T-helper 2 cell treated with Interferon-gamma antibody and Interleukin-4, amounts not matched to agents 5 μg/mL and 100 μg/mL, for 36 hours (primary cell): ENCODE measurements around the gene TRIM45.
"Not testable (repeated sequence)": the region's sequence is repeated elsewhere in the genome, so short reads cannot be mapped to it uniquely, and the experiment has no call there.

Experiments
- DNase-seq: peaks from one replicate; pipeline ENCODE4 v3.0.0; 2021; ENCODE audit warnings: low spot score
- H3K27ac Mint-ChIP-seq: one replicate; pipeline ENCODE4 v1.8.0; 2021; ENCODE audit warnings: mild to moderate bottlenecking, mixed read lengths
- H3K27me3 Mint-ChIP-seq: one replicate; pipeline ENCODE4 v1.8.0; 2021; ENCODE audit warnings: low read depth, mixed read lengths
- H3K36me3 Mint-ChIP-seq: one replicate; pipeline ENCODE4 v1.8.0; 2021; ENCODE audit warnings: low read depth, mixed read lengths
- H3K4me1 Mint-ChIP-seq: one replicate; pipeline ENCODE4 v1.8.0; 2021; ENCODE audit warnings: low read depth, mixed read lengths
- H3K4me3 Mint-ChIP-seq: one replicate; pipeline ENCODE4 v1.8.0; 2022; ENCODE audit warnings: mild to moderate bottlenecking, moderate library complexity, mixed read lengths
- H3K9me3 Mint-ChIP-seq: one replicate; pipeline ENCODE4 v1.8.0; 2021; ENCODE audit warnings: mixed read lengths

The TRIM45 gene

DNA sequence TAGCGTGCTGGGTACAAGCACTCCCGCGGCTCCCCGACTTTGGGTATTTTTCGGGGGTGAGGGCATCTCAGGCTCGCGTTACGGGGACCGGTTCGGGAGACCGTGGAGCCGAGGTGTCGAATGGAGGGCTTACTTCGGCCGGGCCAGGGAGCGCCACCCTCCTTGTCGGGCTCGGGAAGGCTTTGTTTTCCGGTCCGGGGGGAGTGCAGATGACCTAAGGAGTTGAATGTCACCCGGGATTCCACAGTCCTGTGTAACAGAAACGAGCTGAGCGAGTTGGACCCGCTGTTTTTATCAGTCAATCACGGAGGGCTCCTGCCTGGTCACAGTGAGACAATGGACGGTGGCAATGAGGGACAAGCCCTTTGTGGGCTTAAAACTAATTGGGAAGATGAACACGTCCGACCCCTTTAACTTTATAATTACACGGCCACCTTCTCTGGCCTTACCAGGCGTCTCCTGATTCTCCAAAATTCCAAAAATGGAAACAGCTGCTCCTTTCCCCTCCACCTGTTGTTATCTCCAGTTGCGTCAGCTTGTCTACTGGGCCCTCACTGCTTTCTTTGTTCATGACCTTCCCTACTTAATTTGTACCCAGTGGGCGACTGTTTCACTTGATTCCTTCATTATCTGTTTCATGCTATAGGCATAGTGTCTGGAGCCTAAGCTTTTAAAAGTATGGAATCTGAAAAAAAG is 929 bp upstream of the TRIM45 start:
- Mint-ChIP-seq H3K4me1 (peaks cover 4% of the 10 kb centered on the region), H3K27ac (no peak overlapping the region), H3K9me3 (no peaks in the 10 kb centered on the region)

DNA sequence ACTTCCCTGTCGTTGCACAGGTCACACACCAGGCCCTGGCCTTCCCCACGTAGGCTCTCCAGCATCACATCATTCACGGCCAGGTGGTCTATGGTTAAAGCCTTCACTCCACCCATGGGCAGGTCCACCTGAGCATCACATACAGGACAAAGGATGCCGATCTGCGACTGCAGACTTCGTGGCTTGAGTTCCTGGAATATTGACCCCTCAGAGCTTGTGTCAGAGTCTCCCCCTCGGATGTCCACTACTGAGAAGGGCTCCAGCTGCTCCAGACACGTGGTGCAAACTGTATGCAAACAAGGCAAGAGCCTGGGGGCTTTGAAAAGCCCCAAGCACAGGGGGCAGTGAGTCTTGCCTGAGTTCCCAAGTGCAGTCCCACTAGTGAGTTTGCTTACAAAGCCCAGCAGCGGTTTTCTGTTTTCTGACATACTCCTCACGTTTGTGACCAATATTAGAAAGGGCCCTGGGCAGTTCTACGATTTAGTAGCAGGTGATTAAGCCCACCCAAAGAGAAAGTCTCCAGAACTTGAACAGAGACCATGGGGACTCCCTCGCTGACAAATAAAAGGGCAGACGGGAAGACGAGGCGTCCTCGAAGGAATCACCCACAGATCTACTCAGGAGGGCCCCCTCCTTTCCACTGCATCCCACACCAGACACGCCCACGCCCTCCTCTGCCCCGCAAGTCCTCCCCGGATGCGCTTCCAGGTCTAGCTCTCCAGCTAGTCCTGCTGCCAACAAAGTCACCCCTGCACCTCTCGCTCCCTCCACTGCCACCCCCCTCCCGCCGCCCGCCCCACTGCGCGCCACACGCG is 568 bp downstream of the TRIM45 start:
- H3K4me3 Mint-ChIP-seq, result peak overlapping the region; percentile 78
- H3K36me3 Mint-ChIP-seq, result no peaks in the 10 kb centered on the region
- H3K4me1 Mint-ChIP-seq, result peaks cover 4% of the 10 kb centered on the region
- no peak for DNase-seq
- no peaks in the 10 kb centered on the region for H3K9me3 Mint-ChIP-seq
- no peak overlapping the region for H3K27ac Mint-ChIP-seq
- H3K27me3 Mint-ChIP-seq, result peaks cover 9% of the 10 kb centered on the region

More for the DNA sequence above, 929 bp upstream of the TRIM45 start:
- Mint-ChIP-seq H3K27me3 (peaks cover 17% of the 10 kb centered on the region), H3K4me3 (peak overlapping the region; percentile 80), H3K36me3 (no peaks in the 10 kb centered on the region)
- DNase-seq, result no peak

DNA sequence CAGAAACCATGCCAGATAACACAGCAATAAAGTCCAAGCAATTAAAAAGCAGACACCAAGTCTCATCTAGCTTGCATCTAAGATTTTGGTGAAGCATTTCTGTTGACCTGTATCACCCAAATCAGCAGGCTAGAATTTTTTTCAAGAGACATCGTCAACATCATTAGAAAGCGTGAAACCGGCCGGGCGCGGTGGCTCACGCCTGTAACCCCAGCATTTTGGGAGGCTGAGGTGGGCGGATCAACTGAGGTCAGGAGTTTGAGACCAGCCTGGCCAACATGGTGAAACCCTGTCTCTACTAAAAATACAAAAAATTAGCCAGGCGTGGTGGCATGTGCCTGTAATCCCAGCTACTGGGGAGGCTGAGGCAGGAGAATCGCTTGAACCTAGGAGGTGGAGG is 2.4 kb downstream of the TRIM45 start:
- H3K4me3 Mint-ChIP-seq, H3K27ac Mint-ChIP-seq, H3K4me1 Mint-ChIP-seq, H3K36me3 Mint-ChIP-seq, DNase-seq, H3K9me3 Mint-ChIP-seq, H3K27me3 Mint-ChIP-seq: not testable (repeated sequence)

DNA sequence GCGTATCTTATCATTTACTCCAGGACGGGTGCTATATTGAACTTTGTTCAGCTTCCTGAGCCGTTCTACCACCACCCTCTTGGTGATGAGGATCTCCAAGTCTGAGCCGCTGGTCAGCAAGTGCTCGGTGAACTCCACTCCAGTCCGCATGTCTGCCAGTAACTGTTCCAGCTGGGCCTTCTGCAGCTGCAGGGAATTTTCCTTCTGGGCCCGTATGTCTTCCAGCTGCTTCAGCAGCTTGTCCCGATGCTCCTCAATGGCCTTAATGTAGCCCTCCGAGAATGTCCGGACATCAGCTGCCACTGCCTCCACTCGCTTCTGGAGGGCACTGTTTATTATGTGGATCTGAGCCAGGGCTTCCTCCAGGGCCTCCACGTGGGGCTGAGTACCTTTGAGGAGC is 3.4 kb downstream of the TRIM45 start:
- peaks cover 6% of the 10 kb centered on the region for H3K27me3 Mint-ChIP-seq
- no peaks in the 10 kb centered on the region for H3K36me3 Mint-ChIP-seq
- H3K9me3 Mint-ChIP-seq, result no peaks in the 10 kb centered on the region
- no peak for DNase-seq
- no peak overlapping the region for H3K4me3 Mint-ChIP-seq
- H3K4me1 Mint-ChIP-seq, result peaks cover 4% of the 10 kb centered on the region
- H3K27ac Mint-ChIP-seq, result no peak overlapping the region

DNA sequence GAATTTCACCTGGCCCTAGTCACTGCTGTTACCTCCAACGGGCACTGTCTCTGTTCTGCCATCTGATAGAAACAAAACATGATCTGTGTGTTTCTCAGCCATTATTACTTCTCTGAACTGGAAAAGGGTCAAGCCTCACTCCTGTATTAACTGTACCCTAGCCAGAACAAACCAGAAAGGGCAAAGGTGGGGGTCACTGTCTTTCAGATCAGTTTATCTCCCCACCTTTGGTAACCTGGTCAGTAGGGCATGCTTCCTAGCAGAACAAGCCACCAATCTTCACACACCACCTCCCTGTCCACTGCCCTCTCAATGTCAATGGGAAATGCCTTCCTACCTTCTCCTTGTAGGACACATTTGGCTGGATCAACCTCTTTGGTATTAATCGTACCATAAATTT is 3.9 kb downstream of the TRIM45 start:
- Mint-ChIP-seq H3K27ac (no peak overlapping the region), H3K4me3 (no peak overlapping the region), H3K36me3 (no peaks in the 10 kb centered on the region), H3K27me3 (peaks cover 4% of the 10 kb centered on the region), H3K9me3 (no peaks in the 10 kb centered on the region), H3K4me1 (peaks cover 4% of the 10 kb centered on the region)
- no peak for DNase-seq

DNA sequence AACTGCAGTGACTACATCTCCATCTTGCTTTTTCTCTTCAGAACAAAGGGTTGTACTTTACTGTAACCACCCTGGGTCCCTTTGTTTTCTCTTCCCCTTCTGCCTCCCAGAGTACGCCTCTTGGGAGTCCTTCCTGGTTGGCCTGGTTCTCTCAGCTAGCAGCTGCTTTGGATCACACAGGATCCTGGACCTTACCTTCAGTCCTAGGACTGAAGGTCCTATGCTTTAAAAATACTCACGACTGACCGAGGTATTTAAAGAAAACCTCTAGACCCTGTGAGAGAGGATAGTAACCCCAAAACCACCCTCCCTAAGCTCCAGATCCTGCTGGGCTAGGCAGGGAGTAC is 4.8 kb downstream of the TRIM45 start:
- H3K36me3 Mint-ChIP-seq, result no peaks in the 10 kb centered on the region
- DNase-seq, result no peak
- no peak overlapping the region for H3K27ac Mint-ChIP-seq
- no peaks in the 10 kb centered on the region for H3K9me3 Mint-ChIP-seq
- H3K4me1 Mint-ChIP-seq, result peaks cover 4% of the 10 kb centered on the region
- no peak overlapping the region for H3K4me3 Mint-ChIP-seq
- H3K27me3 Mint-ChIP-seq, result peaks cover 3% of the 10 kb centered on the region

DNA sequence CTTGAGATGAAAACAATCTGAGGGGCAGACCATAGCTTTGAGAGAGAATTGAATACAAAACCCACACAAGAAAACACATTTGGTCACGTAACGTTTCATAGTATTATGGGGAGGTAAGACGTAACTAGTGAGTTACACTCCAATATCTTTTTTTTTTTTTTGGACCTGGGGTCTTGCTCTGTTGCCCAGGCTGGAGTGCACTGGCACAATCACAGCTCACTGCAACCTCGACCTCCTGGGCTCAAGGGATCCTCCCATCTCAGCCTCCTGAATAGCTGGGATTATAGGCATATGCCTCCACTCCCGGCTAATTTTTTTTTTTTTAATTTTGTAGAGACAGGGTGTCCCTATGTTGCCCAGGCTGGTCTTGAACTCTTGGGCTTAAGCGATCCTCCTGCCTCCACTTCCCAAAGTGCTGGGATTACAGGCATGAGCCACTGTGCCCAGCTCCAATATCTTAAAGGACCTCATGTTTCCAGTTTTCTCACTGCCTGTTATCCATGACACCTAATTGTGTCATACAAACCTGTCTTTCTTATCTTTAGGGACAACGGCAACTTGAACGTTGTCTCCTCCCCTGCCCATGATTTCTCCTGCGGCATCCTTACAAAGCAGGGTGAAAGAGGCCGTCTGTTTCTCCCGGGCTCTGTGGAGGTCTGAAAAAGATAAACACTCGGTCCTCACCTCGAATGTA is 5.3 kb downstream of the TRIM45 start:
- H3K9me3 Mint-ChIP-seq, result no peaks in the 10 kb centered on the region
- no peak overlapping the region for H3K4me3 Mint-ChIP-seq
- H3K27ac Mint-ChIP-seq, result no peak overlapping the region
- peaks cover 3% of the 10 kb centered on the region for H3K27me3 Mint-ChIP-seq
- no peak for DNase-seq
- peaks cover 4% of the 10 kb centered on the region for H3K4me1 Mint-ChIP-seq
- H3K36me3 Mint-ChIP-seq, result no peaks in the 10 kb centered on the region

DNA sequence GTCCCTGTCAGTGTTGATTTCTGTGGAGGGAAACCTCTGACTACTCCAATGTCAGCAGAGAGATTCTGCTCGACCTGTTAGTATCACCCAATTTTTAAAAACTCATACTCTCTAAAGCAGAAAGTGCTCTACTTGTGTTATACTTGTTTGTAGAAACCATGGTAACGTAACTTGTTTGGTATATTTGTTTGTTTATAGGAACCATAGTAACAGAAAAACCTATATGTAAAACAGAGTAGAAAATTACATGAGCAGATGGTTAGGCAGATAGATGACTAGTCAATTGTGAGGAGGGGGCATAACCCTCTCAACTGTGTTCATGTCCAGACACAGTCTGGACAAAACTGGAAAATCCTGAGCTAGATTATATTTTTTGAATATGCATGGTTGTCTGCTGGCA is 6.7 kb downstream of the TRIM45 start:
- DNase-seq, result no peak
- H3K27ac Mint-ChIP-seq, result no peak overlapping the region
- no peaks in the 10 kb centered on the region for H3K9me3 Mint-ChIP-seq
- H3K27me3 Mint-ChIP-seq, result no peaks in the 10 kb centered on the region
- H3K36me3 Mint-ChIP-seq, result no peaks in the 10 kb centered on the region
- H3K4me3 Mint-ChIP-seq, result no peak overlapping the region
- peaks cover 2% of the 10 kb centered on the region for H3K4me1 Mint-ChIP-seq

DNA sequence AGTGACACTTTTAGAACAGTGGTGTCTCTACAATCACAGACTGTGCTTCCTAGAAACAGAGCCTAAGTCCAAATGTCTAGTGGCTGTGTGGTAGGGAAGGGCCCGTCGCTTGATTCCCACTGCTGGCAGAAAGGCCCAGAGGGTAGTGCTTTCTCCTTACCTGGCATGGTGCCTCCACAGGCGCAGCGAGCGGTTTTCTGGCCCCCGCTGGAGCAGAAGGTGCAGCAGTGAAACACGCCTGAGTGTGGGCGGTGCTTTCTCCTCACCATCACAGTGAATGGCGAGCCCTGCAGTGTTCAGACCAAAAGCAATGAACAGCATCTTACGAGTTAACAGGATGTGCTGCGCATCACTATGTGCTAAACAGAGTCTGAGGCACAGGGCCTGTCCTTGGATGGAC is 8.3 kb downstream of the TRIM45 start:
- Mint-ChIP-seq H3K4me1 (peaks cover 2% of the 10 kb centered on the region), H3K27me3 (no peaks in the 10 kb centered on the region), H3K9me3 (no peaks in the 10 kb centered on the region), H3K4me3 (no peak overlapping the region), H3K36me3 (no peaks in the 10 kb centered on the region), H3K27ac (no peak overlapping the region)
- no peak for DNase-seq

DNA sequence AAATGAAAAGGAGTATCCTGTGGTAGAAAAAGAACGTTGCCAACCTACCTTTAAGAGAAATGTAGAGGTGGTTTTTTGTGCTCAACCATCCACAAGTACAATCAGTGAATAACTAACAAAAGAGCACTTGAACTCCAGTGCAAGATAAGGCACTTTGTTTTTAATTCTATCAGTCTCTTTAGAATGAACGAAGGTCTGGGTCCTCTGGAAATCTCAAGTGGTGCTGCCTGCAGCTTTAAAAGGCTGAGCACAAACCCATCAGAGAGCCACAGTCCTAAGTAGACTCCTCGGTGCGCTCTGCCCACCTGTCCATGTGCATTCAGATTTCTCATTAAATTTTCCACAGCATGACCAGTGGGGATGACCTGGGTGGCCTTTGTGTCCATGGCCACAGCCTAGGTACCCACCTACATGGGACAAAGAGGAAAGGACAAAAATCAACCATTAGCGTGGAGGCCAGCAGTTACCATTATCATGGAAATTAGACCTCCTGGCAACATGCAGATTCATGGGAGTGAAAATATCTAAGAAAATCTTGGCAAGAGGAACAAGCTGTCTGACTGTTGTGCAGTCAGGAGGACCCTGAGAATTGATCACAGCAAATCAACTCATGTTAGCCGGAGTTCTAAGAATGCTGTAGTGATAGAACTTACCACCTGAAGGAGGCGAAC is 9.4 kb downstream of the TRIM45 start:
- Mint-ChIP-seq H3K27ac (no peak overlapping the region), H3K9me3 (no peaks in the 10 kb centered on the region), H3K27me3 (no peaks in the 10 kb centered on the region), H3K36me3 (peaks cover 2% of the 10 kb centered on the region), H3K4me3 (no peak overlapping the region), H3K4me1 (peaks cover 2% of the 10 kb centered on the region)
- no peak for DNase-seq

DNA sequence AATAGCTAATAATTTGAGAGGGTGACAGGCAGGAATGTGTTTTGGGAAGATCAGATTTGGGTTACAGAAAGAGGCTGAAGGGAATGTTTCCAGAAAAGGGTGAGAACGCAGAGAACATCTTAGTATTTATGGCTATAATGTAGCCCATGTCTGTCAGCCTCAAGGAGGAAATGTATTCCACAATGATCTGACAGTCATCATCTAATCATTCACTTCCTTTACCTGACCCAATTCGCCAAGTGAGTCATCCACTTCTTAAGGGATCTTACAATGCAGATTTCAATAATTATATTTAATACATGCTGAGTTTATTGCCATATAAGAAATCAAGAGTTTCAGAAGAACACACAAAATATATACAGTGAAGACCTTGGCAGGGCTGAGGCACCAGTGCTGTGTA is 10.8 kb downstream of the TRIM45 start:
- no peak overlapping the region for H3K27ac Mint-ChIP-seq
- no peaks in the 10 kb centered on the region for H3K9me3 Mint-ChIP-seq
- H3K36me3 Mint-ChIP-seq, result peaks cover 15% of the 10 kb centered on the region
- DNase-seq, result no peak
- no peak overlapping the region for H3K4me3 Mint-ChIP-seq
- H3K4me1 Mint-ChIP-seq, result peaks cover 2% of the 10 kb centered on the region
- H3K27me3 Mint-ChIP-seq, result no peaks in the 10 kb centered on the region

DNA sequence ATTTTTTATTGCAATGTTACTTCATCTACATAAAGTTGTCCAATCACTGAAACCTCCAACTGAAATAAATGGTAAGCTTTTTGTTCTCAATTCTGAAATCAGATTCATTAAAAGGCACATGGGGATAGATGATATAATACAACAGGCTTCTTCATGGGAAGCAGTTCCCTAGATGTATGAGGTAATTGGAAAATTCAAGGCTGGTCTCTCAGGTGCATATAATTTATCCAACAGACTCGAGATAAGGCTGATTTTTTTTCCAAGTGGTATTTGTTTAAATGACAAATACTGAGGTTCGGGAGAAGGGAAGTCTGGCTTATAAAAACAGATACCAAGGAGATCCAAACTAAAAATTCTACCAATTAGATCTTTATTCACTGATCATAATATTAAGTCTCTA is 14.2 kb downstream of the TRIM45 start:
- Mint-ChIP-seq H3K4me1 (peaks cover 2% of the 10 kb centered on the region), H3K9me3 (no peaks in the 10 kb centered on the region), H3K4me3 (no peak overlapping the region), H3K27ac (no peak overlapping the region), H3K27me3 (no peaks in the 10 kb centered on the region), H3K36me3 (peaks cover 35% of the 10 kb centered on the region)
- no peak for DNase-seq

DNA sequence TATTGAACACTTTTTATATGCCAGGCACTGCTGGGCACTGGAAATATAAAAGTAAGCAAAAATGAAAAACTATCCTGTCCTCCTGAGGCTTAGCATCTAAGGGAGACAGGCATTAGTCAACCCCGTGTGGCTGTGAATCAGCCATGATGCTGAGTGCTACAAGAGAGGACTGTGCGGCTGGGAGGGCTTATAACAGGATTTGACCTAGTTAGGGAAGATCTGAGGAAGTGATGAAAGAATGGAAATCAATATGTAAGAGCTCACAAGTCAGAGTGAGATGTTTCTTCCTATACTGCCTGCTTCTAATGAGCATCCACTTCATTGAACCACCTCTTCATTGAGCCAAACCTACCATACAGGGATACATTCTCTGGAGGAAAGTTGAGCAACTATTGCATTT is 15.1 kb downstream of the TRIM45 start:
- Mint-ChIP-seq H3K9me3 (no peaks in the 10 kb centered on the region), H3K4me3 (no peak overlapping the region), H3K27ac (no peak overlapping the region), H3K27me3 (no peaks in the 10 kb centered on the region), H3K36me3 (peaks cover 39% of the 10 kb centered on the region), H3K4me1 (peaks cover 2% of the 10 kb centered on the region)
- no peak for DNase-seq

DNA sequence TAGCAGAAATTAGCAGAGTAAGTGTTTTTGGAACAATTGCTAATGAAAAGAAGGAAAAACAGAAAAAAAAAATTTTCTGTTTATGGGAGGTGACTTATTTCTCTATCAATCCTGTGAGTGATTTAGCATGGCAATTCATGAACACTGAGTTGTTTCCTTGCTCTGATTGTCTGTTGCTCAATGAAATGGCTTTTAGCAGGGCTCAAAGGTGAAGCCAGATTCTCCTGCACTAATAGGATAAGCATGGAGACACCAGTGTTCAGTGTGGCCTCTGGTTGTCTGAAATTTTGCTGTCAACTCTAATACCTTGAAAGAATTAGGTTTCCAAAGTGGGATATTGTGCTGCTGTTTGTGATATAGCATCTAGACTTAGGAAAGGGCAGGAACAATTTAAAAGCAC is 15.8 kb downstream of the TRIM45 start:
- H3K9me3 Mint-ChIP-seq, result no peaks in the 10 kb centered on the region
- no peak overlapping the region for H3K27ac Mint-ChIP-seq
- no peak for DNase-seq
- H3K36me3 Mint-ChIP-seq, result peaks cover 44% of the 10 kb centered on the region
- H3K4me3 Mint-ChIP-seq, result no peak overlapping the region
- H3K4me1 Mint-ChIP-seq, result peaks cover 2% of the 10 kb centered on the region
- no peaks in the 10 kb centered on the region for H3K27me3 Mint-ChIP-seq
